Breast epithelium (tissue), 4 donors: Measurements from ENCODE around the gene KPNA5. TPM values are rescaled to one million over a fixed set of nuclear protein-coding genes. Genes with fewer than 3 reads are reported as not detected.

Experiments used
- DNase-seq, 2 donors: peaks; one replicate each; pipeline ENCODE4 v3.0.0-alpha.2; 2019; ENCODE audit warnings: low spot score in 2 of 2
- H3K27ac ChIP-seq, 2 donors: fragments of 200-600 bp; sonication (generic) in 1 of 2; one replicate each; pipeline ENCODE4 v1.5.1; 2016 to 2019; ENCODE audit warnings: mild to moderate bottlenecking in 1 of 2
- H3K27me3 ChIP-seq, 2 donors: fragments of 200-600 bp; sonication (generic) in 1 of 2; one replicate each; pipeline versions ENCODE4 v1.5.1 to v1.6.0; 2017 to 2019; ENCODE audit warnings: control low read depth in 1 of 2, mild to moderate bottlenecking in 1 of 2
- H3K36me3 ChIP-seq: fragments of 200-600 bp; one replicate; pipeline ENCODE4 v1.5.1; 2019
- H3K4me1 ChIP-seq, 2 donors: fragments of 200-600 bp; sonication (generic); one replicate each; pipeline ENCODE4 v1.5.1; 2016 to 2019; ENCODE audit warnings: control low read depth in 1 of 2
- H3K4me3 ChIP-seq, 3 donors: fragments of 200-600 bp; sonication (generic); 1 replicate in 2 of 3; 2 replicates in 1 of 3; pipeline ENCODE4 v1.5.1; 2016 to 2019; ENCODE audit warnings: mild to moderate bottlenecking in 3 of 3, moderate library complexity in 2 of 3
- H3K9me3 ChIP-seq, 2 donors: fragments of 200-600 bp; sonication (generic) in 1 of 2; one replicate each; pipeline ENCODE4 v1.5.1; 2016 to 2019; ENCODE audit warnings: control low read depth in 1 of 2
- CTCF ChIP-seq, 3 donors: fragments of 450-650 bp; IDR thresholded peaks; one replicate each; pipeline ENCODE4 v1.5.1; 2016 to 2017; ENCODE audit warnings: antibody characterized with exemption in 3 of 3, mild to moderate bottlenecking in 3 of 3, moderate library complexity in 3 of 3
- POLR2A ChIP-seq: fragments of 450-650 bp; IDR thresholded peaks from one replicate; pipeline ENCODE4 v1.6.1; 2016; ENCODE audit warnings: antibody characterized with exemption, mild to moderate bottlenecking, moderate library complexity
- POLR2AphosphoS5 ChIP-seq, 3 donors: sonication (generic); formaldehyde crosslinking; IDR thresholded peaks; one replicate each; pipeline ENCODE4 v1.6.1; 2017; ENCODE audit warnings: antibody characterized with exemption in 3 of 3
- intact Hi-C: fragments of 100-400 bp; cut with DNase I; formaldehyde crosslinking; loops from one replicate; pipeline ENCODE4 v1.15.1; 2023; ENCODE audit warnings: low total_unique reads
- total RNA-seq, 3 donors: library from RNA; depleted of rRNA; stranded (reverse); fragments of >200 nt; gene quantifications; one replicate each; pipeline ENCODE4 v1.1.0, GENCODE V29; 2016

Gene KPNA5
- total RNA-seq: 10 to 100 TPM; 10.8 to 14.3 (median 11.2) TPM

GRCh38 chr6:116680880-116681672, at the start of gene KPNA5:
KPNA5 (plus strand) TSS chr6:116681211; CDS start chr6:116681335, 124 bp downstream.
- peak within 1 kb of the TSS; percentile 68 to 71 (median 70) for H3K4me3 ChIP-seq
- H3K27ac ChIP-seq: peak within 1 kb of the TSS; percentile 80 to 85
- H3K36me3 ChIP-seq: no peaks in the 10 kb centered on the region
- peak; percentile 83 to 86 for DNase-seq
- no peaks in the 10 kb centered on the region for H3K4me1 ChIP-seq
- no peaks in the 10 kb centered on the region for H3K9me3 ChIP-seq
- no peaks in the 10 kb centered on the region for H3K27me3 ChIP-seq
- TF ChIP-seq POLR2A: peak; percentile 14
- TF ChIP-seq CTCF (IDR thresholded peaks at IDR 0.05): no peak
- TF ChIP-seq POLR2AphosphoS5 (IDR thresholded peaks at IDR 0.05): peak; percentile 30 to 77 (median 52)
- intact Hi-C loops: no loop called here

GRCh38 chr6:116631379-116631990, 49.5 kb upstream of the KPNA5 start:
- no peaks in the 10 kb centered on the region for H3K4me1 ChIP-seq
- H3K4me3 ChIP-seq: no peak overlapping the region
- no peaks in the 10 kb centered on the region for H3K9me3 ChIP-seq
- H3K36me3 ChIP-seq: no peaks in the 10 kb centered on the region
- TF ChIP-seq CTCF (IDR thresholded peaks at IDR 0.05) (no peak), POLR2A (no peak)
- no peak overlapping the region for H3K27ac ChIP-seq
- intact Hi-C loops: no loop called here
- no peak for DNase-seq
- no peaks in the 10 kb centered on the region for H3K27me3 ChIP-seq

- Histone ChIP-seq H3K4me3 (no peak overlapping the region), H3K9me3 (no peaks in the 10 kb centered on the region), H3K4me1 (no peaks in the 10 kb centered on the region), H3K27me3 (no peaks in the 10 kb centered on the region), H3K27ac (no peak overlapping the region), H3K36me3 (no peaks in the 10 kb centered on the region)
- DNase-seq: no peak
- intact Hi-C loops: no loop called here
- TF ChIP-seq CTCF (IDR thresholded peaks at IDR 0.05) (no peak), POLR2A (no peak), POLR2AphosphoS5 (IDR thresholded peaks at IDR 0.05) (no peak)
Observed at GRCh38 chr6:116633685-116634084, 47.3 kb upstream of the KPNA5 start.

GRCh38 chr6:116648156-116648555, 32.9 kb upstream of the KPNA5 start:
- DNase-seq: no peak
- Histone ChIP-seq H3K4me3 (no peak overlapping the region), H3K27ac (no peak overlapping the region), H3K27me3 (no peaks in the 10 kb centered on the region), H3K9me3 (no peaks in the 10 kb centered on the region), H3K36me3 (no peaks in the 10 kb centered on the region), H3K4me1 (no peaks in the 10 kb centered on the region)
- TF ChIP-seq POLR2AphosphoS5 (IDR thresholded peaks at IDR 0.05): no peak
- intact Hi-C loops: no loop called here

- no peak for DNase-seq
- Histone ChIP-seq H3K4me1 (no peaks in the 10 kb centered on the region), H3K27me3 (no peaks in the 10 kb centered on the region), H3K36me3 (no peaks in the 10 kb centered on the region), H3K4me3 (no peak overlapping the region), H3K27ac (no peak overlapping the region), H3K9me3 (no peaks in the 10 kb centered on the region)
- intact Hi-C loops: no loop called here
- no peak for TF ChIP-seq POLR2AphosphoS5 (IDR thresholded peaks at IDR 0.05)
- no peak for TF ChIP-seq CTCF (IDR thresholded peaks at IDR 0.05)
- no peak for TF ChIP-seq POLR2A
Observed at GRCh38 chr6:116649129-116649528, 31.9 kb upstream of the KPNA5 start.
